HepG2 (cell line): ENCODE data around the gene NDOR1. TPM values are rescaled to one million over a fixed set of nuclear protein-coding genes. Genes with fewer than 3 reads are reported as not detected.

ENCODE experiments used
- ATAC-seq: fragments of 200-7000 bp; cut with Tn5 transposase; 3 replicates; pipeline ENCODE4 v1.9.1; 2020; ENCODE audit warnings: mild to moderate bottlenecking, moderate library complexity
- BruUV-seq: library from RNA; stranded (reverse); fragments of 400-500 nt; replicated peaks from 2 replicates; lab custom pipeline; 2021; lab: Mats Ljungman, UMichigan
- CTCF ChIA-PET: fragments of 300-600 bp; formaldehyde crosslinking; extraction: SDS; loops from one replicate; lab custom pipeline; 2021; ENCODE audit warnings: low total read pairs, inconsistent platforms, low intra/inter-chr PET ratio; lab: Yijun Ruan, JAX
- POLR2A ChIA-PET: fragments of 350-600 bp; sonication (Branson Sonifier 250); formaldehyde crosslinking; loops from one replicate; lab custom pipeline; 2020; ENCODE audit warnings: antibody characterized with exemption, inconsistent platforms; lab: Yijun Ruan, JAX
- DNase-seq: peaks from one replicate; pipeline ENCODE4 v3.0.0-alpha.2; 2015; ENCODE audit warnings: low spot score
- FAIRE-seq: peaks from 3 replicates; lab custom pipeline; 2011; peaks lifted over from hg19 to GRCh38; lab: Jason Lieb, UNC
- H2AFZ ChIP-seq: one replicate; pipeline ENCODE4 v1.6.1; 2011; ENCODE audit warnings: low read length, inconsistent platforms
- H3K27ac ChIP-seq: fragments of 300-600 bp; 3 replicates; pipeline ENCODE4 v1.8.0; 2011; ENCODE audit warnings: mixed run types, mild to moderate bottlenecking, mixed read lengths, low read length, inconsistent platforms; ENCODE audit not compliant: insufficient read depth; ENCODE audit errors: extremely low read length
- H3K27me3 ChIP-seq, 2 experiments: fragments of 200-600 bp in 1 of 2; 2 replicates in 1 of 2; 3 replicates in 1 of 2; pipeline versions ENCODE4 v1.6.0 to v1.8.0; 2011; ENCODE audit warnings: low read length in 2 of 2, mild to moderate bottlenecking in 2 of 2, moderate library complexity in 2 of 2, inconsistent platforms in 1 of 2; ENCODE audit not compliant: insufficient read depth in 2 of 2, control insufficient read depth in 1 of 2
- H3K36me3 ChIP-seq, 2 experiments: fragments of 200-600 bp in 1 of 2; replicated peaks in 1 of 2; 2 replicates in 1 of 2; 3 replicates in 1 of 2; pipeline versions ENCODE4 v1.5.1 to v1.8.0; 2011; ENCODE audit warnings: low read length in 2 of 2, inconsistent platforms in 1 of 2; ENCODE audit not compliant: insufficient read depth in 2 of 2, control insufficient read depth in 1 of 2
- H3K4me1 ChIP-seq: 2 replicates; pipeline ENCODE4 v1.5.1; 2012; ENCODE audit warnings: low read length, inconsistent platforms; ENCODE audit not compliant: insufficient read depth
- H3K4me2 ChIP-seq: 2 replicates; pipeline ENCODE4 v1.6.0; 2011; ENCODE audit warnings: low read depth, low read length, inconsistent platforms
- H3K4me3 ChIP-seq, 3 experiments: fragments of 200-600 bp in 1 of 3; sonication (generic), shearing (Covaris generic) in 1 of 3; replicated peaks in 1 of 3; 2 replicates each; pipeline ENCODE4 v1.5.1; 2011 to 2016; ENCODE audit warnings: low read length in 3 of 3, inconsistent platforms in 2 of 3, low read depth in 2 of 3, mild to moderate bottlenecking in 2 of 3, control low read depth in 1 of 3, mixed read lengths in 1 of 3; ENCODE audit not compliant: insufficient read depth in 1 of 3
- H3K79me2 ChIP-seq: one replicate; pipeline ENCODE4 v1.6.1; 2011; ENCODE audit warnings: low read length, inconsistent platforms; ENCODE audit not compliant: insufficient read depth
- H3K9ac ChIP-seq: 2 replicates; pipeline ENCODE4 v1.6.0; 2011; ENCODE audit warnings: mild to moderate bottlenecking, low read depth, low read length, inconsistent platforms; ENCODE audit not compliant: insufficient read depth
- H3K9me3 ChIP-seq: 2 replicates; pipeline ENCODE4 v1.5.1; 2012; ENCODE audit warnings: mild to moderate bottlenecking, low read length
- H4K20me1 ChIP-seq: 2 replicates; pipeline ENCODE4 v1.6.0; 2011; ENCODE audit warnings: inconsistent platforms, mild to moderate bottlenecking, low read length, moderate library complexity; ENCODE audit not compliant: insufficient read depth
- GATAD2A ChIP-seq: IDR thresholded peaks from 2 replicates; pipeline ENCODE4 v1.6.1; 2016
- HOXA3 ChIP-seq: sonication (generic); formaldehyde crosslinking; IDR thresholded peaks from 2 replicates; pipeline ENCODE4 v1.5.0; 2020; ENCODE audit warnings: missing genetic modification reagents
- KDM5A ChIP-seq: fragments of 200-600 bp; sonication (generic); IDR thresholded peaks from 2 replicates; pipeline ENCODE4 v1.7.0; 2018; ENCODE audit warnings: antibody characterized with exemption, mild to moderate bottlenecking, low read length, borderline replicate concordance
- RFXANK ChIP-seq: IDR thresholded peaks from 2 replicates; pipeline ENCODE4 v1.6.1; 2016
- SNRNP70 ChIP-seq: fragments of 200-400 bp; formaldehyde crosslinking; IDR thresholded peaks from 2 replicates; pipeline ENCODE4 v1.6.1; 2017; ENCODE audit warnings: mild to moderate bottlenecking, low read depth, low read length, moderate library complexity
- TRIM24 ChIP-seq: sonication (generic); formaldehyde crosslinking; IDR thresholded peaks from 2 replicates; pipeline ENCODE4 v1.8.0; 2022; ENCODE audit warnings: mild to moderate bottlenecking, missing genetic modification reagents
- XRCC5 ChIP-seq: fragments of 200-400 bp; formaldehyde crosslinking; optimal IDR thresholded peaks from 2 replicates; pipeline ENCODE3; 2017; ENCODE audit warnings: mild to moderate bottlenecking, low read length
- ZIK1 ChIP-seq: sonication (generic); formaldehyde crosslinking; IDR thresholded peaks from 2 replicates; pipeline ENCODE4 v1.5.0; 2020; ENCODE audit warnings: mild to moderate bottlenecking, low read depth, missing genetic modification reagents, borderline replicate concordance
- ZNF326 ChIP-seq: sonication (generic); formaldehyde crosslinking; IDR thresholded peaks from 2 replicates; pipeline ENCODE4 v1.4.0; 2020; ENCODE audit warnings: missing genetic modification reagents, borderline replicate concordance
- ZSCAN9 ChIP-seq: IDR thresholded peaks from 2 replicates; pipeline ENCODE4 v1.6.1; 2016; ENCODE audit warnings: borderline replicate concordance
- WGBS: methylation state at CpG from one replicate; pipeline ENCODE4 v1.1.6; 2017; ENCODE audit warnings: low lambda C conversion rate; 5-methylcytosine and 5-hydroxymethylcytosine counted together
- in situ Hi-C: cut with HindIII; loops from 2 replicates; pipeline ENCODE4 v1.10.0; 2017; ENCODE audit warnings: low pct_unique_long_range_greater_than_20kb; ENCODE audit not compliant: extremely low pct_ligation_motif_present
- intact Hi-C: fragments of 100-400 bp; cut with micrococcal nuclease; formaldehyde crosslinking; loops from one replicate; pipeline ENCODE4 v1.10.0; 2022; ENCODE audit not compliant: unreplicated experiment
- polyA plus RNA-seq, 8 experiments: library from polyadenylated mRNA; depleted of rRNA in 3 of 8; stranded (reverse) in 7 of 8; unstranded in 1 of 8; fragments of >200 nt; fragmentation: Illumina TruSeq in 4 of 8; extraction: Trizol in 4 of 8; gene quantifications; 2 replicates each; pipeline versions ENCODE4 v1.2.1 to v1.2.3, GENCODE V29; 2011 to 2016; ENCODE audit warnings: low read depth in 4 of 8, missing spikeins in 1 of 8, mixed read lengths in 1 of 8; ENCODE audit not compliant: insufficient read depth in 1 of 8
- total RNA-seq, 5 experiments: library from RNA; depleted of rRNA; stranded (reverse); fragments of >200 nt; fragmentation: Illumina TruSeq; extraction: Trizol; gene quantifications; 2 replicates each; pipeline ENCODE4 v1.2.3, GENCODE V29; 2016; ENCODE audit warnings: low read depth in 1 of 5
- TF ChIP-seq, protein P1 (sequence below): sonication (generic); formaldehyde crosslinking; conservative IDR thresholded peaks from 2 replicates; pipeline ENCODE4 v1.8.0; 2022; ENCODE audit warnings: missing genetic modification reagents

NDOR1 gene
- total and polyA plus RNA-seq, 2 of the 13 experiments (the other 11 are each of a cell fraction or from before 2014, with no cell fraction given) = 3.6 to 8.7 TPM

DNA sequence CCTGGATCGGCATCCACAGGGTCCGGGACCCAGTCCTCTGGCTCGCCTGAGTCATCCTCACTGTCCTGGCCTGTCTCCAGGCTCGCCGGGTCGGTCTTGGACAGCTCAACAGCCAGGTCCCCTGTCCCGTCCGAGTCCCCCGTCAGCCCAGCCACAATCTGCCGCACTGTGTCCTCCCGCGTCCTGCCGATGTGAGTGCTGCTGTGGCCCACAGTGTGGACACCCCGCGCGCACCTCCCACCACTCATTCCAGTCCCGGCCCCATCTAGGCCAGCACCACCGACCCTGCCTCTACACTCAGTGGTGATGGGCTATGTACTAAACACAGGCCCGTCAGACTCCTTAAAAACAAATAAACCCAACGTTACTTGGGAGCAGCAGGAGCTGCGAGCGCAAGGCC is 23.8 kb upstream of the NDOR1 start:
- Histone ChIP-seq H2AFZ (no peak overlapping the region), H3K4me3 (no peak overlapping the region), H3K27me3 (no peaks in the 10 kb centered on the region), H3K4me1 (peaks cover 4% of the 10 kb centered on the region), H4K20me1 (no peaks in the 10 kb centered on the region), H3K79me2 (peaks cover 4% of the 10 kb centered on the region), H3K4me2 (no peak overlapping the region), H3K36me3 (peaks cover 27 to 35% of the 10 kb centered on the region in 2 experiments; a peak in 4 of 5 replicates), H3K9ac (no peak overlapping the region), H3K27ac (no peak overlapping the region), H3K9me3 (no peaks in the 10 kb centered on the region)
- no peak for ATAC-seq
- intact Hi-C loops = no loop called here
- DNase-seq = no peak
- no peak for TF ChIP-seq ZNF326 (CRISPR knock-in tag)
- no peak for TF ChIP-seq TRIM24 (CRISPR knock-in tag)
- no peak for TF ChIP-seq KDM5A
- no peak for TF ChIP-seq XRCC5
- TF ChIP-seq ZSCAN9 (CRISPR knock-in tag) = no peak
- TF ChIP-seq HOXA3 (CRISPR knock-in tag) = no peak
- no peak for TF ChIP-seq RFXANK (CRISPR knock-in tag)
- no peak for TF ChIP-seq ZIK1
- no peak for TF ChIP-seq SNRNP70
- no peak for TF ChIP-seq GATAD2A (CRISPR knock-in tag)
- TF ChIP-seq, protein P1, sequence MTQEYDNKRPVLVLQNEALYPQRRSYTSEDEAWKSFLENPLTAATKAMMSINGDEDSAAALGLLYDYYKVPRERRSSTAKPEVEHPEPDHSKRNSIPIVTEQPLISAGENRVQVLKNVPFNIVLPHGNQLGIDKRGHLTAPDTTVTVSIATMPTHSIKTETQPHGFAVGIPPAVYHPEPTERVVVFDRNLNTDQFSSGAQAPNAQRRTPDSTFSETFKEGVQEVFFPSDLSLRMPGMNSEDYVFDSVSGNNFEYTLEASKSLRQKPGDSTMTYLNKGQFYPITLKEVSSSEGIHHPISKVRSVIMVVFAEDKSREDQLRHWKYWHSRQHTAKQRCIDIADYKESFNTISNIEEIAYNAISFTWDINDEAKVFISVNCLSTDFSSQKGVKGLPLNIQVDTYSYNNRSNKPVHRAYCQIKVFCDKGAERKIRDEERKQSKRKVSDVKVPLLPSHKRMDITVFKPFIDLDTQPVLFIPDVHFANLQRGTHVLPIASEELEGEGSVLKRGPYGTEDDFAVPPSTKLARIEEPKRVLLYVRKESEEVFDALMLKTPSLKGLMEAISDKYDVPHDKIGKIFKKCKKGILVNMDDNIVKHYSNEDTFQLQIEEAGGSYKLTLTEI (CRISPR knock-in tag) = no peak
- 96% methylated on average over 20 of the region's 22 CpGs for WGBS
- BruUV-seq = no TSS peak
- CTCF ChIA-PET = no interaction called here
- no peak for FAIRE-seq
- POLR2A ChIA-PET = no interaction called here
- in situ Hi-C loops = no loop called here
